Measurements from ENCODE around the gene CAMKMT.

CAMKMT gene

GRCh38 chr2:44362207-44363015 is 664 bp downstream of the CAMKMT start:
- DNase-seq (ENCODE audit: low read depth, low spot score) = no peak
- POLR2A ChIA-PET = interaction anchor here (1.8 to 2.0 kb wide), 2 partner anchors 11 to 14 kb away, joined by 12 read pairs; no protein-coding TSS in a partner anchor
- peak overlapping the region; percentile 94 for H3K4me3 ChIP-seq (ENCODE audit: low read depth, low read length)
- no peak for TF ChIP-seq CTCF (IDR thresholded peaks at IDR 0.05; ENCODE audit: insufficient read depth, low read length, missing control alignments)
- CTCF ChIA-PET = interaction anchor here (0.6 to 2.3 kb wide), 12 partner anchors 10 to 623 kb away, joined by 3 to 10 read pairs (median 6); no protein-coding TSS in a partner anchor

DNA sequence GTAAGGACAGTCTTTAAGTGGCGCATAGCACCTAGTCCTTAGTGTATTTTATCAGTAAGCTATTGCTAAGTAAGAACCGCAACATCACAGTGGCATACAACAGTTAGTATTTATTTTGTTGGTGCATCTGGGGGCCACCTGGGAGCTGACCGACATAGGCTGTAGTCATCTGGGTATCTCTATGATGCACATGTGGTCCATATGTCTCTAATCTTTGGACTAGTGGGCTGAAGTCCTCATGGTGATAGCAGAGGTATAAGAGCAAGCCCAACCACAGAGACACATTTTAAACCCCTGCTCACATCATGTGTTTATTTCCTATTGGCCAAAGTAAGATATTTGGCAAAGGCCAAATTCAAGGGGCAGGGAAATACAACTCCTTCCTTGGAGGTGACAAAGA is 2.9 kb downstream of the CAMKMT start:
- no peak for DNase-seq (ENCODE audit: low read depth, low spot score)
- no peak overlapping the region for H3K4me3 ChIP-seq (ENCODE audit: low read depth, low read length)
- CTCF ChIA-PET = interaction anchor here (1.1 kb wide), 1 partner anchor 28 kb away, joined by 3 read pairs; no protein-coding TSS in a partner anchor
- no peak for TF ChIP-seq CTCF (IDR thresholded peaks at IDR 0.05; ENCODE audit: insufficient read depth, low read length, missing control alignments)
- POLR2A ChIA-PET = no interaction called here

GRCh38 chr2:44367591-44367990 is 5.8 kb downstream of the CAMKMT start:
- H3K4me3 ChIP-seq (ENCODE audit: low read depth, low read length) = no peak overlapping the region
- DNase-seq (ENCODE audit: low read depth, low spot score) = no peak
- CTCF ChIA-PET = interaction anchor here (0.9 to 1.1 kb wide), 3 partner anchors 23 to 588 kb away, joined by 4 read pairs; no protein-coding TSS in a partner anchor
- POLR2A ChIA-PET = no interaction called here
- TF ChIP-seq CTCF (IDR thresholded peaks at IDR 0.05; ENCODE audit: insufficient read depth, low read length, missing control alignments) = no peak

DNA sequence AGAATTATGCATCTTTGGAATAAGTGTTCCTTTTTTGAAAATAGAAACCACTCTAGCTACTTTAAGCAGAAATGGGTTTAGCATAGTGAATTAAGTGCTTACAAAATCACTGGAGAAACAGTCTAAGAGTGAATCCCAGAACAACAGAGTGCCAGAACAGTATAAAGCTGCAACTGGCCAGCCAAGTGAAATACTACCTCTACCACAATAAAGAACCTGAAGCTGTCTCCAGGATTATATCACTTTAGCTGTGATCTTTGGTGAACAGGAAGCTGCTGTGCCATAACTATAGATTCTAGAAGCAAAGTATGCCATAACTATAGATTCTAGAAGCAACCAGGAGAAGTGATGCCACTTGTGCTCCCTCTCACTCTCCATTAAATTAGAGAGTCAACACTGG is 7.6 kb downstream of the CAMKMT start:
- TF ChIP-seq CTCF (IDR thresholded peaks at IDR 0.05; ENCODE audit: insufficient read depth, low read length, missing control alignments) = no peak
- CTCF ChIA-PET = interaction anchor here (1.1 to 1.4 kb wide), 3 partner anchors 11 to 110 kb away, joined by 3 to 4 read pairs (median 3); no protein-coding TSS in a partner anchor
- no peak for DNase-seq (ENCODE audit: low read depth, low spot score)
- POLR2A ChIA-PET = no interaction called here
- H3K4me3 ChIP-seq (ENCODE audit: low read depth, low read length) = no peak overlapping the region

DNA sequence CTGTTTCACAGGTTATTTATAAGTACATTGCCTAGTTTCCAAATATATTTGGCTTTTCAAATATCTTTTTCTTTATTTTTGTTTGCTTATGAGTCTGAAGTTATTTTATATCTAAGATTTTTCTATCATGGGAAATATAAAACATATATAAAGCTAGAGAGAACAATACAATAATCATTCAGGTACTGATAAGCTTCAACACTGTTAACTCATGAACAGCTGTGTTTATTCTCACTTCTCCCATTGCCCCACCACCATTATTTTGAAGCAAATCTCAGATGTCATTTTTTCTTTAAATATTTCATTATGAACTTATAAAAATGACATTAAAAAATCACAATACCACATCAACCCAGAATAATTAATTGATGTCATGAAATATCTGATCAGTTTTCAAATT is 9.7 kb downstream of the CAMKMT start:
- ChIA-PET POLR2A (no interaction called here), CTCF (interaction anchor here (1.2 kb wide), 1 partner anchor 22 kb away, joined by 3 read pairs; no protein-coding TSS in a partner anchor)
- no peak overlapping the region for H3K4me3 ChIP-seq (ENCODE audit: low read depth, low read length)
- TF ChIP-seq CTCF (IDR thresholded peaks at IDR 0.05; ENCODE audit: insufficient read depth, low read length, missing control alignments) = no peak
- no peak for DNase-seq (ENCODE audit: low read depth, low spot score)

GRCh38 chr2:44372246-44372645 is 10.5 kb downstream of the CAMKMT start:
- ChIA-PET POLR2A (no interaction called here), CTCF (no interaction called here)
- no peak for TF ChIP-seq CTCF (IDR thresholded peaks at IDR 0.05; ENCODE audit: insufficient read depth, low read length, missing control alignments)
- H3K4me3 ChIP-seq (ENCODE audit: low read depth, low read length) = no peak overlapping the region
- DNase-seq (ENCODE audit: low read depth, low spot score) = no peak

Measured in AG04449 (cell line).